Activated gamma-delta T cell treated with anti-CD3 and anti-CD28 coated beads, Interleukin-2, amount 50 U/mL, for 16 hours (primary cell): ENCODE measurements around the gene CCNY.
"Not testable (repeated sequence)": the region's sequence is repeated elsewhere in the genome, so short reads cannot be mapped to it uniquely, and the experiment has no call there.

Experiments
- DNase-seq: peaks from one replicate; pipeline ENCODE4 v3.0.0-alpha.2; 2020; ENCODE audit warnings: low read depth

Gene CCNY

GRCh38 chr10:35354257-35354656 is 17.9 kb downstream of the CCNY start:
- DNase-seq, result not testable (repeated sequence)

GRCh38 chr10:35355971-35356724 is 19.8 kb downstream of the CCNY start:
- no peak for DNase-seq

GRCh38 chr10:35356725-35357092 is 20.4 kb downstream of the CCNY start:
- no peak for DNase-seq

GRCh38 chr10:35359056-35359455 is 22.7 kb downstream of the CCNY start:
- no peak for DNase-seq

- no peak for DNase-seq
These were observed 23.6 kb downstream of the CCNY start for GRCh38 chr10:35359873-35360272.

GRCh38 chr10:35362701-35363350 is 26.5 kb downstream of the CCNY start:
- no peak for DNase-seq

- no peak for DNase-seq
These were observed 27.3 kb downstream of the CCNY start for GRCh38 chr10:35363587-35363986.

GRCh38 chr10:35364808-35365207 is 28.5 kb downstream of the CCNY start:
- DNase-seq, result no peak

GRCh38 chr10:35365994-35366393 is 29.7 kb downstream of the CCNY start:
- DNase-seq, result no peak

GRCh38 chr10:35367107-35367859 is 31.0 kb downstream of the CCNY start:
- DNase-seq, result no peak

GRCh38 chr10:35367982-35368381 is 31.7 kb downstream of the CCNY start:
- no peak for DNase-seq

GRCh38 chr10:35368485-35369048 is 32.3 kb downstream of the CCNY start:
- no peak for DNase-seq

GRCh38 chr10:35369049-35369611 is 32.8 kb downstream of the CCNY start:
- DNase-seq, result no peak

- DNase-seq, result no peak
These were observed 35.4 kb downstream of the CCNY start for GRCh38 chr10:35371731-35372130.

GRCh38 chr10:35372329-35372728 is 36.0 kb downstream of the CCNY start:
- DNase-seq, result no peak

GRCh38 chr10:35375091-35375765 is 38.9 kb downstream of the CCNY start:
- DNase-seq, result no peak

- DNase-seq, result no peak
These were observed 40.9 kb downstream of the CCNY start for GRCh38 chr10:35377050-35377728.

- no peak for DNase-seq
These were observed 42.4 kb downstream of the CCNY start for GRCh38 chr10:35378541-35379210.

GRCh38 chr10:35379226-35380137 is 43.2 kb downstream of the CCNY start:
- no peak for DNase-seq

- DNase-seq, result no peak
These were observed 45.8 kb downstream of the CCNY start for GRCh38 chr10:35382096-35382495.
